GM19351 (cell line): Measurements from ENCODE around the gene FBLN1.
"Not testable (repeated sequence)": the region's sequence is repeated elsewhere in the genome, so short reads cannot be mapped to it uniquely, and the experiment has no call there.

ENCODE experiments used
- ATAC-seq: cut with Tn5 transposase; IDR thresholded peaks from one replicate; pipeline ENCODE4 v1.9.1; 2021; ENCODE audit warnings: mild to moderate bottlenecking, moderate library complexity; ENCODE audit not compliant: unreplicated experiment

Gene FBLN1, protein sequence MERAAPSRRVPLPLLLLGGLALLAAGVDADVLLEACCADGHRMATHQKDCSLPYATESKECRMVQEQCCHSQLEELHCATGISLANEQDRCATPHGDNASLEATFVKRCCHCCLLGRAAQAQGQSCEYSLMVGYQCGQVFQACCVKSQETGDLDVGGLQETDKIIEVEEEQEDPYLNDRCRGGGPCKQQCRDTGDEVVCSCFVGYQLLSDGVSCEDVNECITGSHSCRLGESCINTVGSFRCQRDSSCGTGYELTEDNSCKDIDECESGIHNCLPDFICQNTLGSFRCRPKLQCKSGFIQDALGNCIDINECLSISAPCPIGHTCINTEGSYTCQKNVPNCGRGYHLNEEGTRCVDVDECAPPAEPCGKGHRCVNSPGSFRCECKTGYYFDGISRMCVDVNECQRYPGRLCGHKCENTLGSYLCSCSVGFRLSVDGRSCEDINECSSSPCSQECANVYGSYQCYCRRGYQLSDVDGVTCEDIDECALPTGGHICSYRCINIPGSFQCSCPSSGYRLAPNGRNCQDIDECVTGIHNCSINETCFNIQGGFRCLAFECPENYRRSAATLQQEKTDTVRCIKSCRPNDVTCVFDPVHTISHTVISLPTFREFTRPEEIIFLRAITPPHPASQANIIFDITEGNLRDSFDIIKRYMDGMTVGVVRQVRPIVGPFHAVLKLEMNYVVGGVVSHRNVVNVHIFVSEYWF

GRCh38 chr22:45502215-45503049 lies at the start of gene FBLN1:
Gene FBLN1 (plus strand): TSS chr22:45502883. CDS start chr22:45502986, 103 bp downstream.
- no peak for ATAC-seq

DNA sequence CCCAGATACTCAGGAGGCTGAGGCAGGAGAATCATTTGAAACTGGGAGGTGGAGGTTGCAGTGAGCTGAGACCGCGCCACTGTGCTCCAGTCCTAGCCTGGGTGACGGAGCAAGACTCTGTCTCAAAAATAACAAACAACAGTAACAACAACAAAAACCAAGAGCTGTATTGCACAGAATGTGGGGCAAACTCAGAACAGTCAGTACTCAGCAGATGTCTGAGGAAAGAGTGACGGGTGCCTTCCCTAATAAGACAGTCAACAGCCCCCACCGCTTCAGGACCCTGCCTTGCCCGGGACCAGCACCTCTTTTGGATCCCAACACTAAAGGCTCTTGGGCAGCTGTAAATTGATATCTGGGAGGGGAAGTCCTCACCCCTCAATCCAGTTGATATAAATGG lies 48.9 kb upstream of the FBLN1 start:
- ATAC-seq: no peak

- ATAC-seq: no peak
These were observed 48.4 kb upstream of the FBLN1 start for GRCh38 chr22:45454275-45454674.

- ATAC-seq: no peak
These were observed 47.5 kb upstream of the FBLN1 start for GRCh38 chr22:45455212-45455611.

DNA sequence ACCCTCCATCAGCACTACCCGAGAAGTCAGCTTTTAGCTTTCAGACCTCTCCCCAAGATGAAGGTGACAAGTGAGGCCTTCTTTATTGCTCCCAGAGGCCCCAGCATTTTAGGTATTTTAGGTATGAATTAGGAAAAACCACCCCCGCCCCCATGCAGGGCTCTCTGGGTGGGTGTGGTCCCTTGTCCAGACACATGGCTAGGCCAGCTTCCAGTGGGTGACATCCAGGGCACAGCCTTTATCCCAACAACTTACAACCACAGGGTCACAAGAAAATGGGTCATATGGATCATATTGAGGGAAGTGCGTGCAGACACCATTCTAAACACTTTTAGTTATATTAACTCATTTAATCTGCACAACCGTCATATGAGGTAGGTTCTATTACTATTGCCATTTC lies 47.1 kb upstream of the FBLN1 start:
- ATAC-seq: no peak

DNA sequence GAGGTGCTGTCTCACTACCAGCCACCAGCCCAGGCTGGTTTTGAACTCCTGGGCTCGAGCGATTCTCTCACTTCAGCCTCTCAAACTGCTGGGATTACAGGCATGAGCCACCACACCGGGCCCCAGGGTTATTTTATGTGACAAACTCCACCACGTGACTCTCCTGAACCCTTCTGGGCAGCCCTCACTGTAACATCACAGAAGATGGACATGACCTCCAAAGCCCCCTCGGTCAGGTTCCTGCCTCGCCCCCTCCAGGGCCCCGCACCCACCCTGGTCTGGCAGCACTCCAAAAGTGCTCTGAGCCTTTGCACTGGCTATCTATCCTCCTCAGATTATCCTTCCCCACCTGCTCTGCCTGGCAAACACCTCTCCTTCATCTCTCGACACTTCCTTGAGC lies 45.9 kb upstream of the FBLN1 start:
- ATAC-seq: no peak

- ATAC-seq: no peak
These were observed 44.2 kb upstream of the FBLN1 start for GRCh38 chr22:45458532-45458931.

GRCh38 chr22:45459235-45459634 lies 43.4 kb upstream of the FBLN1 start:
- ATAC-seq: no peak

GRCh38 chr22:45460288-45461109 lies 42.2 kb upstream of the FBLN1 start:
- no peak for ATAC-seq

- ATAC-seq: no peak
These were observed 40.5 kb upstream of the FBLN1 start for GRCh38 chr22:45462034-45462655.

GRCh38 chr22:45463691-45464090 lies 39.0 kb upstream of the FBLN1 start:
- ATAC-seq: not testable (repeated sequence)

- no peak for ATAC-seq
These were observed 37.0 kb upstream of the FBLN1 start for GRCh38 chr22:45465633-45466032.

DNA sequence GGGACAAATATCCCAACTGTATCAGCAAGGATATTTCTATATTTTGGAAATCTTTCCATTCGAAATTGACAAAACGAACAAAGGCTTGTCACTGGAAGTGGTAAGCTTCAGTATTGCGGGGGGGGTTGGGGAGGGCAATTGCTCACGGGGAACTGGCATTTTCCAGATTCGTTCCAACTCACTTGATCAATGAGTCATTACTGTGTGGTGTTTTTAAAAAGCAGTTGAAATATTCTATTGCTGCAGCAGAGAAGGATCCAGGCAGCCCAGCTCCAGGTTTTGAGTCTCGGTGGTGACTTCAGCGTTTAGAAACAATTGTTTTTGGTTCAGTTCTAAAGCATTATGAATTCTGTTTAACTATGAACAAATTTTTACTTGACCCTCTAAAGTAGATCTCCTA lies 33.8 kb upstream of the FBLN1 start:
- no peak for ATAC-seq

- no peak for ATAC-seq
These were observed 33.2 kb upstream of the FBLN1 start for GRCh38 chr22:45469281-45470073.

DNA sequence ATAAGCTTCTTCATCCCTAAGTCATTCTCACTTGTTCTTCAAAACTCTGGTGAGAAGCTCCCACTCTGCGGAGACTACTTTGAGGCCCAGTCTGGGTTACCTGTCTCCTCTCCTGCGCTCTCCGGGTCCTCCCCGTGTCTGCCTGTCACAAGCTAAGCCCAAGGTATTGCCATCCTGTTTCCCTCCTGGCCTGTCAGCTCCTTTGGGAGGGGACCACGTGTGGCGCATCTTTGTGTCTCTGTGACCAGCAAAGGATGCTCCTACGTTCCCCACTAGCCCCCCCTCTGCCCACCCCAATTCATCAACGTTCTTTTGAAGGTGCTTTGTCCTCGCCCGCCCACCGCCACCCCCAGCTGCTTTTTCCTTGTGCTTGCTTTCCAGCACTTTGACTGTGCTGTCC lies 31.8 kb upstream of the FBLN1 start:
- ATAC-seq: no peak

- no peak for ATAC-seq
These were observed 30.3 kb upstream of the FBLN1 start for GRCh38 chr22:45472426-45472825.

GRCh38 chr22:45473626-45474237 lies 29.0 kb upstream of the FBLN1 start:
- ATAC-seq: no peak

GRCh38 chr22:45475063-45475747 lies 27.5 kb upstream of the FBLN1 start:
- ATAC-seq: no peak
